ENCODE results near the gene FIBIN.

Gene FIBIN

GRCh38 chr11:26948881-26949280 is 45.0 kb upstream of the FIBIN start:
- DNase-seq, result no peak
- no peaks in the 10 kb centered on the region for H3K27me3 ChIP-seq

GRCh38 chr11:26949846-26950245 is 44.1 kb upstream of the FIBIN start:
- Histone ChIP-seq H3K27me3 (no peaks in the 10 kb centered on the region), H3K4me1 (no peaks in the 10 kb centered on the region), H3K4me3 (ENCODE audit: low read depth, low read length) (no peak overlapping the region), H3K36me3 (no peaks in the 10 kb centered on the region), H3K9me3 (no peaks in the 10 kb centered on the region)
- TF ChIP-seq CTCF (IDR thresholded peaks at IDR 0.05; ENCODE audit: low read depth, low read length), result no peak
- no peak for DNase-seq

More at GRCh38 chr11:26948881-26949280, 45.0 kb upstream of the FIBIN start:
- H3K9me3 ChIP-seq, result no peaks in the 10 kb centered on the region
- no peaks in the 10 kb centered on the region for H3K36me3 ChIP-seq
- H3K4me1 ChIP-seq, result no peaks in the 10 kb centered on the region
- H3K4me3 ChIP-seq (ENCODE audit: low read depth, low read length), result no peak overlapping the region
- TF ChIP-seq CTCF (IDR thresholded peaks at IDR 0.05; ENCODE audit: low read depth, low read length), result no peak

DNA sequence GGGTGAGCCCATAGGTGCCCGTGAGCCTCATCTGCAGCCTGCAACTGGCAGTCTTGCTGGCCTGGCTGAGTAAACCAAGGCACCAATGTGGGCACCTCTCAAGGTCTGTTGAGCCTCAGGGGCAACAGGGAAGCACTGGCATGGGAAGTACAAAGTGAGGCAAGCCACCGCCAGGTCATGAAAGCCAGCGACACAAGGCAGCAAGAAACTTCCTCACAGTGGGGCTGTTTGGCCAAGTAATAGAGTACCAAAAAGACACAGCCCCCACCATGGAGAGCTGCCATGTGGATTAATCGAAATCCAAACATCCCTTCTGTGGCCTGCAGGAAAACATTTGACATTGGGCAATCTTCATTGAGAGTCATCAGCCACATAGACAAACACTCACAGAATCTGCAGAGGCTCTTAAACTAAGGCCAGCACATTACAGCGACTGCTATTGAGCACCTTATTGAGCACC is 43.6 kb upstream of the FIBIN start:
- Histone ChIP-seq H3K36me3 (no peaks in the 10 kb centered on the region), H3K4me3 (ENCODE audit: low read depth, low read length) (no peak overlapping the region), H3K9me3 (no peaks in the 10 kb centered on the region), H3K27me3 (no peaks in the 10 kb centered on the region), H3K4me1 (no peaks in the 10 kb centered on the region)
- DNase-seq, result no peak
- TF ChIP-seq CTCF (IDR thresholded peaks at IDR 0.05; ENCODE audit: low read depth, low read length), result no peak

- no peak for TF ChIP-seq CTCF (IDR thresholded peaks at IDR 0.05; ENCODE audit: low read depth, low read length)
- H3K4me1 ChIP-seq, result no peaks in the 10 kb centered on the region
- no peak overlapping the region for H3K4me3 ChIP-seq (ENCODE audit: low read depth, low read length)
- peak; percentile 4 for DNase-seq
- H3K9me3 ChIP-seq, result no peaks in the 10 kb centered on the region
- no peaks in the 10 kb centered on the region for H3K36me3 ChIP-seq
- H3K27me3 ChIP-seq, result no peaks in the 10 kb centered on the region
Measured at GRCh38 chr11:26951809-26952515, 42.0 kb upstream of the FIBIN start.

- peak; percentile 4 for DNase-seq
Measured at GRCh38 chr11:26953770-26954392, 40.0 kb upstream of the FIBIN start.

More at GRCh38 chr11:26953770-26954392, 40.0 kb upstream of the FIBIN start:
- Histone ChIP-seq H3K4me3 (ENCODE audit: low read depth, low read length) (no peak overlapping the region), H3K4me1 (no peaks in the 10 kb centered on the region), H3K27me3 (no peaks in the 10 kb centered on the region), H3K36me3 (no peaks in the 10 kb centered on the region), H3K9me3 (no peaks in the 10 kb centered on the region)
- no peak for TF ChIP-seq CTCF (IDR thresholded peaks at IDR 0.05; ENCODE audit: low read depth, low read length)

All from BE2C (cell line).